ENCODE measurements around the gene TTLL8.

GRCh38 chr22:50098052-50098451 is 40.0 kb upstream of the TTLL8 start:
- TF ChIP-seq CTCF (IDR thresholded peaks at IDR 0.05) (no peak), POLR2A (IDR thresholded peaks at IDR 0.05) (no peak)

All from heart left ventricle (tissue), 13 donors.